ENCODE data around the gene DAB2IP.
"Not testable (repeated sequence)": the region's sequence is repeated elsewhere in the genome, so short reads cannot be mapped to it uniquely, and the experiment has no call there.

DAB2IP gene

DNA sequence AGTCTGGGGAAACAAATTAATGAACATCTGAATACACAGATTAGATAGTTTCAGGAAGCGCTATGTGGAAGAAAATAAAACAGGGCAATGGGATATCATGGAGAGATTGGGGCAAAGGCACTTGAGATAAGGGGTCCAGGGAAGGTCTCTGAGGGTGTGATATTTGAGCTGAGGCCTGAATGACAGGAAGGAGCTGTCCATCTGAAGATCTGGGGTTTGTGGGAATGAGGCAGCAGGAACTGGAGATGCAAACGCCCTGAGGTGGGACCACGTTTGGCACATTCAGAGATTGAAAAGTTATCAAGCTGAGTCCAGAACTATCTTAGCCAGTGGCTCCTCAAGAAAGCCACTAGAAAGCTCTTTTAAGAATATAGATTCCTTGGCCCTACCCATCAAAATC is 8.7 kb upstream of the DAB2IP start:
- DNase-seq (ENCODE audit: extremely low read depth in 1 of 2, low read depth in 1 of 2): no peak

DNA sequence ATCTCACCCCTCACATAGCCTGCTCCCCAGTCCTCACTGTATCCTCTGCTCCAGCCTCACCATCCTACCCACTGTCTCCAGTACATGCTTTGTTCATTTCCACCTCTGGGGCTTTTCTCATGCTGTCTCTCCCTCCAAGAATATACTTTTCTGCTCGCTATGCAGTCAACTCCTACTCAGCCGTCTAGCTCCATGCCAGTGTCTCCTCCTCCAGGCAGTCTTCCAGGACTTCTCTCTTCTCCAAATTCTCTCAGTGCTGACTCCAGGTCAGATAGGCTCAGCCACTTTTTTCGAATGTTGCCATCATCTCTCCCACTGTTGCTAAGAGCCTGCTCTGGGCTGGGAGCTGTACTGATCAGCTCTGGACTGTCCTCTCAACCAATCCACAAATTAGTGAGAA is 8.0 kb upstream of the DAB2IP start:
- no peak for DNase-seq (ENCODE audit: extremely low read depth in 1 of 2, low read depth in 1 of 2)

- not testable (repeated sequence) for DNase-seq (ENCODE audit: extremely low read depth in 1 of 2, low read depth in 1 of 2)
Measured at GRCh38 chr9:121644040-121644439, 7.4 kb upstream of the DAB2IP start.

GRCh38 chr9:121645003-121645402 is 6.4 kb upstream of the DAB2IP start:
- DNase-seq (ENCODE audit: extremely low read depth in 1 of 2, low read depth in 1 of 2): no peak

DNA sequence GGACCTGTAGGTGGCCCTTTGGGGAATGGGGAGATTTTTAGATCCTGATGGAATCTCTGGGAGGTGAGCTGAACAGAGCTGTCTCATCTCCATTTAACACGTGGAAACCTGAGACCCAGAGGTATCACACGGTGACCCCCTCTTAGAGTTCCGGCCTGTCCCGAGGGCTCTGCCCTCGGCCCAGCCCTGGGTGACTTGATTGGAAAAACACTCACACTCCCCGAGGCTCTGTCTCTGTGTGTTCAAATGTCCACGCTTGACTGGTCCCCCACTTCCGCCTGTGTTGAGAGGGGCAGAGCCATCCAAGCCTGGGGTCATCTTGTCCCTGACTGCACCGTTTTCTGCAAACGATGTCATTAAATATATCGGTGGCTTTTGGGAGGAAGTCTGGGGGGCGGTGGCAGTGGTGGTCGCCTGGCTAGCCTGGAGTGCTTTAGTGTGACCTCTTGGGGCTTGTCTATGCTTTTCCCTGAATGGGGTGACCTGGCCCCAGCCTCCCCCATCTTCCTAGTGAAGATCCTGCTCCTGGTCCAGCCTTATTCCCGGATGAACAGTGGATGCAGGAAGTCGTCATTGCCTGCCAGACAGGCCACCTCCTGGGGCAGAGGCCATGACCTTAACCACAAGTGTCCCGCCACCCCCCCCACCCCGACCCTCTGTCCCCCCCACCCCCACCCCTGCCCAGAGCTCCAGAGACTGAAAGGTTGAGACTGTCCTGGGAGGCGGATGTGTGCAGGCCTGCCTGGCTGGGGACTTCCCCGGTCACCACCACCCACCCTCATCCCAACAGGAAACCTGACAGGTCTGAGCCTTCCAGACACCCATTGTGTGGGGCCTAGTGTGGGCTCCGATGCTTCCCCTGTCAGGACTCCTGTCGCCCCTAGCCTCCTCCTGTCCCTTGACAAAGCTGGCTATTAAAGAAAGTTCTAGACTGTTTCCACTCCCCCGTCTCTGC is 5.3 kb upstream of the DAB2IP start:
- no peak for DNase-seq (ENCODE audit: extremely low read depth in 1 of 2, low read depth in 1 of 2)

DNA sequence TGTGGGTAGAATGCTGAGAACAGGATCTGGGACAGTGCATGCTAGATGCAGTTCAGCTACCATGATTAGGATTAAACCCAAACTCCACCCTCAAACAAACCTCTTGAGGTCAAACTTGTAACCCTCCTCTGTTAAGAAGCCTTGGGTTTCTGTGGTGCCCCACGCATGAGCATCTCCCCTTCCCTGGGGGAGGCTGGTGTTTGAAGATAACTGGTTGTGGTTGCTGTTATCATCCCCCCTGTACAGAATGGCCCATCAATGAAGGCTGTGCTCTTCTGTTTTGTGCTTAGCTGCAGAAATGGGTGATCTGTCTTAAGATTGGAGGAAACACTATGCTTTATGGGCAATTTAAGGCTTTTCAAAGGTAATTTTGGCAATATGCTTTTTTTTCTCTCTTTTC is 4.4 kb upstream of the DAB2IP start:
- no peak for DNase-seq (ENCODE audit: extremely low read depth in 1 of 2, low read depth in 1 of 2)

DNA sequence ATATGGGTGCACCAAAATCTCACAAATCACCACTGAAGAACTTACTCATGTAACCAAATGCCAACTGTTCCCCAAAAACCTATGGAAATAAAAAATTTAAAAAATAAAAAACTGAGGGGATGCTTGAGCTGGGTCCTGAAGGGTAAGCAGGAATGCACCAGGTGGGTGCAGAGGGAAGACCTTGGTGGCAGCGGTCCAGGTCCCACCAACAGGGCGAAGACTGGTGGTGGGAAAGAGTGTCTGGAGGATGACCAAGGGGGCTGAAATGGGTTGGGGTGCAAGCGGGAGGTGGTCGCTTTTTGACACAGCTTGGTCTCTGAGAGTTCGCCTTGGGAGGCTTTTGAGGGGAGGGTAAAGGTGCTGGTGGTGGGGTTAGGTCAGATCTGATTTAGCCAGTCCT is 3.3 kb upstream of the DAB2IP start:
- no peak for DNase-seq (ENCODE audit: extremely low read depth in 1 of 2, low read depth in 1 of 2)

- DNase-seq (ENCODE audit: extremely low read depth in 1 of 2, low read depth in 1 of 2): no peak
Measured at GRCh38 chr9:121648799-121649198, 2.6 kb upstream of the DAB2IP start.

- no peak for DNase-seq (ENCODE audit: extremely low read depth in 1 of 2, low read depth in 1 of 2)
Measured at GRCh38 chr9:121649476-121650216, 1.8 kb upstream of the DAB2IP start.

GRCh38 chr9:121650217-121651007 is 1.0 kb upstream of the DAB2IP start:
- DNase-seq (ENCODE audit: extremely low read depth in 1 of 2, low read depth in 1 of 2): no peak

DNA sequence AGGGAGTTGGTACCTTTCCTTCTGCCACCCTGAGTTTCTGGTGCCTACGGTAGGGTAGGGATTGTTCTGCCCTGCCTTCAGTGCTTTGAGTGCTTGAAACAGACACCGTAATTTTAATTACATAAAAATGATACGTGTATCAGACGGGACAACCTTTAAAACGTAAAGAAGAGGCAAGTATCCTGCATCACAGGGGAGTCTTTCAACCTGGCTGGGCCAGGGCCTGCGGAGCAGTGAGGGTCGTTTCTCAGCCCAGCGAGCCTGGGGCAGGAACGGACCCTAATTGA is 483 bp upstream of the DAB2IP start:
- DNase-seq (ENCODE audit: extremely low read depth in 1 of 2, low read depth in 1 of 2): no peak

DNA sequence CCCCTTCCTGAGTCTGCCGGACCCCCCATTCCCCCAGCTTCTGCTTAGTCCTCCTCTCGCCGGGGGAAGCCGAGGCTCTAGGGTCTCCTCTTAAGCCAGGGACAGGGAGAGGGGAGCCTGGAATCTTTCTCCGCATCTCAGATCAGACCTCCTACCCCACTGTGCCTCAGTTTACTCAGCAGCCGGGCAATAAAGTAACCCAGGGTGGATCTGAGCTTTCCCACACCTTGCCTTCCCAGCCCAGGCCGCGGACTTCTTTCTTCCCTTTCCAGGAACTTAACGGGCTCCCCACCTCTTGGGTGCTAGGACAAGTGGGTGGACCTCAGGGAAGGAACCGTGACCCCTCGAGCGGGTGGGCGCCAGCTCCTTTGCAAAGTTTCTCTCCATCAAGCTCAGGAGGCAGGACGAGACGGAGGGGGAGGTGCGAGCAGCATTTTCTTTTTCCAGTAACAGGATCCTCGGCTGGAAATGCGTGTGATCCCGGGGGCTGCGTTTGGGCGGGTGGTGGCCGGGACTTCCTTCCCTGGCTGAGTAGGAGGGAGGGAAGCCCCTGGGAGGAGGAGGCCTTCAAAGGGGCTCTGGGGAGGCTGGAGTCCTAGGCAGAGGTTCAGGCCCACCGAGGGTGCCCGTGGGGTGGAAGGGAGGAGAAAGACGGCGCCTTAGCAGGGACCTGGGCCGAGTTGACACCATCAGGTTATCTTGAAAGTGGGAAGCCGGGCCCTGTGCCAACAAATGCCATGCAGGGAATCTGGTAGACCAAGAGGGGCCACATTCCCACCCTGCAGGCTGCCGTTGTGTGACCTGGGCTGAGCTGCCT is 795 bp downstream of the DAB2IP start:
- no peak for DNase-seq (ENCODE audit: extremely low read depth in 1 of 2, low read depth in 1 of 2)

GRCh38 chr9:121652838-121653231 is 1.4 kb downstream of the DAB2IP start:
- DNase-seq (ENCODE audit: extremely low read depth in 1 of 2, low read depth in 1 of 2): no peak

DNA sequence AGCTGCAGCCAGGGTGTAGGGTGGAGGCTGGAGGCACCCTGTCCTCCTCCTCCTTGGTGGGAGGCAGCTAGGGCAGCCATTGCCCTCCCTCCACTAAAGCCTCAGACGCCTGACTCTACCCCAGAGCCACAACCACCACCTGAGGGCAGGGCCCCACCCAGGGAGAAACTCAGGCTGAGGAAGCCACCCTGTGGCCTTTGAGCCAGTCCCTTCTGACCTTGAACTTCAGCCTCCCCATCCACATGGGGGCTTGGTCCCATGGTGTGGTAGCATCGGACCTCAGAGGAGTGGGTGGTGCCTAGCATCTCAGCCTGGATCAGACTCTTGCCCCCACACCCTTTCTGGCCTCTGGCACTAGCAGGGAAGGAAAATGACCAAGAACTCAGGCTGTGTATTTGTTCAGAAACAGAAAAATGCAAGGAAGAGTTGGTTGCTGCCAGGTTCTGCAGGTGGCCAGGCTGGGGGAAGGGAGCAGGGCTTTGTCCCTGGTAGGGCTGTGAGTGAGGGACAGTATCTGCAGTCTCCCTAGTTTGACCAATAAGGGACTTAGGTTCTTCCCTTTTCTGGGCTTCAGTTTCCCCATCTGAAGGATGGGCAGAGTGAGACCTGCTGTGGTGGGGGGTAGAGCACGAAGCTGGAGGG is 3.2 kb downstream of the DAB2IP start:
- DNase-seq (ENCODE audit: extremely low read depth in 1 of 2, low read depth in 1 of 2): no peak

GRCh38 chr9:121655231-121655755 is 3.9 kb downstream of the DAB2IP start:
- DNase-seq (ENCODE audit: extremely low read depth in 1 of 2, low read depth in 1 of 2): no peak

DNA sequence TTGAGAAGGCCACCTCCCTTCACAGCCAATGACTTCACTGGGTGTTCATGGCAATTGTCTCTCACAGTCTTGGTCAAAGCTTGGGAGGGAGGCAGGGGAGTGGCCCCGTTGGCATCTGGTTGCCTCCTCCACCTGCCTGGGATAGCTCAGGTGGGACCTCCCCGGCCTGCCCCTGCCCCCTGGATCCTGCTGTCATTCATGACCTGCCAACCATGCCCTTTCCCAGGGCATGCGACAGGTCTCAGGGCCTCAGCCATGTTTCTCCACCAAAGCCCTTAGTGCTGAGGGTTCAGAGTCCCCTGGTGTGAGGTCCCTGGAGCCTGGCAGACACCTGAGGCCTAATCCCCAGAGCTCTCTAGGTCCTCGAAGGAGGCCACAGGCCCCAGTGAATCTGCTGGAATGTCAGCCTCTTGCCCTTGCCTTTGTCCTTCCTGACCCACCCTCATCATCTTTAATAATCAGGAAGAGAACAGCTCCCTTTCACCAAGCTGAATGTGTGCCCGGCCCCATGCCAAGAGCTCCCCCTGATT is 5.6 kb downstream of the DAB2IP start:
- DNase-seq (ENCODE audit: extremely low read depth in 1 of 2, low read depth in 1 of 2): no peak

GRCh38 chr9:121658166-121658565 is 6.7 kb downstream of the DAB2IP start:
- DNase-seq (ENCODE audit: extremely low read depth in 1 of 2, low read depth in 1 of 2): no peak

DNA sequence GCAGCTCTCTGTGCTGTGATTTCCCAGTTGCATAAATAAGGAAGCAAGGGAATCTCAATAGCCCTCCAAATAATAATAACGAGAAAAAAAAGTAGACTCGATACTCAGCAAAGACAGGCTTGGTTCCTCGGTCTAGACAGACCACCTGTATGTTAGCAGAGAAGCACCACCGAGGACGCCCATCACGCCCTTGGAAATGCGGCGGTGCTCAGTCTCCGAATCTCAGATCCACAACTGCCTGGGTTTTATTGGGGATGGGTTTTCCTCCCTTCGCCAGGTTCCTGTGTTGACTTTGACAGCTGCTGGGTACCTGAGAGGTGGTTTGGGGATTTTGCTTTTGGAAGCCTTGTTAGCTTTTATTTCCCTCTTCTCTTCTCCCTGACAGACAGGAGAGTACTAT is 7.2 kb downstream of the DAB2IP start:
- DNase-seq (ENCODE audit: extremely low read depth in 1 of 2, low read depth in 1 of 2): no peak

- DNase-seq (ENCODE audit: extremely low read depth in 1 of 2, low read depth in 1 of 2): no peak
Measured at GRCh38 chr9:121660367-121660766, 8.9 kb downstream of the DAB2IP start.

- no peak for DNase-seq (ENCODE audit: extremely low read depth in 1 of 2, low read depth in 1 of 2)
Measured at GRCh38 chr9:121660876-121661275, 9.4 kb downstream of the DAB2IP start.
